RWPE2 (cell line): ENCODE results near the gene NRG3.

Experiments
- ATAC-seq: fragments of 200-7000 bp; cut with Tn5 transposase; 3 replicates; pipeline ENCODE4 v1.9.1; 2021; ENCODE audit warnings: low read depth
- DNase-seq: peaks from one replicate; pipeline ENCODE4 v3.0.0-alpha.2; 2020; ENCODE audit warnings: low spot score
- H3K27ac ChIP-seq: fragments of 450-650 bp; 2 replicates; pipeline ENCODE4 v1.5.1; 2017; ENCODE audit warnings: mild to moderate bottlenecking; ENCODE audit not compliant: poor library complexity, severe bottlenecking
- H3K27me3 ChIP-seq: fragments of 250-450 bp; sonication (Bioruptor Pico); 2 replicates; pipeline ENCODE4 v1.5.1; 2021; ENCODE audit warnings: mild to moderate bottlenecking, moderate library complexity; ENCODE audit not compliant: insufficient read depth, poor library complexity, severe bottlenecking
- H3K36me3 ChIP-seq: fragments of 250-450 bp; sonication (Bioruptor Pico); 2 replicates; pipeline ENCODE4 v1.5.1; 2020; ENCODE audit warnings: low read depth, mild to moderate bottlenecking, moderate library complexity
- H3K4me1 ChIP-seq: fragments of 250-450 bp; sonication (Bioruptor Pico); 2 replicates; pipeline ENCODE4 v1.5.1; 2021; ENCODE audit warnings: mild to moderate bottlenecking, moderate library complexity; ENCODE audit not compliant: insufficient read depth, poor library complexity, severe bottlenecking
- H3K4me3 ChIP-seq: fragments of 250-450 bp; sonication (Bioruptor Pico); 2 replicates; pipeline ENCODE4 v1.5.1; 2021; ENCODE audit warnings: mild to moderate bottlenecking, moderate library complexity; ENCODE audit not compliant: severe bottlenecking
- H3K9me3 ChIP-seq: fragments of 250-450 bp; sonication (Bioruptor Pico); 2 replicates; pipeline ENCODE4 v1.5.1; 2021; ENCODE audit warnings: mild to moderate bottlenecking, moderate library complexity; ENCODE audit not compliant: severe bottlenecking
- CTCF ChIP-seq: fragments of 450-650 bp; IDR thresholded peaks from one replicate; pipeline ENCODE4 v1.5.1; 2017; ENCODE audit warnings: mild to moderate bottlenecking, moderate library complexity; ENCODE audit not compliant: poor library complexity, severe bottlenecking

Gene NRG3

DNA sequence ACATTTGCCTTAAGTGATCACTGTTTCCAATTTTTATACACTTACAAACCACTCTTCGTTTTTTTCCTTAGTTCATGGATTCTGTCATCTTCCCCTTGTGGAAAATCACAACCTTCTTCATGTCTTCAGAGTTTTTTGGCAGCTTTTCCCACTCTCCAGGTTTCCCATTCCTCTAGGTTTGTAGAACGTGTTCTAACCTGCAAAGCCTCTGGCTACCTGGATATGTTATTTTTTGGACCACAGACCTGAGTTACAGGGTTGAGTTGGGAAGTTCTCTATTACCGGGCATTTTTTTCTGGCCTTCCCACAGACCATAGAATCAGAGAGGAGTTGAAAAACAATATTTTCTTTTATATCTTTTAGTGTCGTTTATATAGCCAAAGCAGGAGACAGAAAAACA lies 30.2 kb downstream of the NRG3 start:
- no peak overlapping the region for H3K27ac ChIP-seq
- ATAC-seq (no peak), DNase-seq (no peak)
- no peaks in the 10 kb centered on the region for H3K36me3 ChIP-seq
- H3K27me3 ChIP-seq, result peaks cover 9% of the 10 kb centered on the region
- H3K4me1 ChIP-seq, result no peaks in the 10 kb centered on the region
- no peak overlapping the region for H3K4me3 ChIP-seq
- TF ChIP-seq CTCF, result no peak
- H3K9me3 ChIP-seq, result no peaks in the 10 kb centered on the region

GRCh38 chr10:81909453-81909852 lies 34.5 kb downstream of the NRG3 start:
- H3K27ac ChIP-seq, result no peak overlapping the region
- DNase-seq (no peak), ATAC-seq (no peak)
- no peak overlapping the region for H3K4me3 ChIP-seq
- H3K27me3 ChIP-seq, result peaks cover 9% of the 10 kb centered on the region
- no peaks in the 10 kb centered on the region for H3K9me3 ChIP-seq
- no peak for TF ChIP-seq CTCF
- no peaks in the 10 kb centered on the region for H3K36me3 ChIP-seq
- H3K4me1 ChIP-seq, result no peaks in the 10 kb centered on the region

GRCh38 chr10:81911328-81911727 lies 36.3 kb downstream of the NRG3 start:
- H3K4me3 ChIP-seq, result no peak overlapping the region
- ATAC-seq, result no peak

GRCh38 chr10:81914736-81915503 lies 39.9 kb downstream of the NRG3 start:
- H3K36me3 ChIP-seq, result no peaks in the 10 kb centered on the region
- DNase-seq, result no peak
- H3K27ac ChIP-seq, result no peak overlapping the region
- no peak for ATAC-seq
- H3K4me1 ChIP-seq, result no peaks in the 10 kb centered on the region
- TF ChIP-seq CTCF, result no peak
- H3K27me3 ChIP-seq, result no peaks in the 10 kb centered on the region
- H3K9me3 ChIP-seq, result no peaks in the 10 kb centered on the region
- no peak overlapping the region for H3K4me3 ChIP-seq

More at GRCh38 chr10:81911328-81911727, 36.3 kb downstream of the NRG3 start:
- Histone ChIP-seq H3K27ac (no peak overlapping the region), H3K4me1 (no peaks in the 10 kb centered on the region), H3K36me3 (no peaks in the 10 kb centered on the region), H3K9me3 (no peaks in the 10 kb centered on the region), H3K27me3 (no peaks in the 10 kb centered on the region)
- TF ChIP-seq CTCF, result no peak
- no peak for DNase-seq

- H3K36me3 ChIP-seq, result no peaks in the 10 kb centered on the region
- no peak for ATAC-seq
- no peak for DNase-seq
Observed at GRCh38 chr10:81915504-81915897, 40.5 kb downstream of the NRG3 start.

More at GRCh38 chr10:81915504-81915897, 40.5 kb downstream of the NRG3 start:
- H3K27ac ChIP-seq, result no peak overlapping the region
- H3K4me3 ChIP-seq, result no peak overlapping the region
- H3K9me3 ChIP-seq, result no peaks in the 10 kb centered on the region
- H3K27me3 ChIP-seq, result no peaks in the 10 kb centered on the region
- TF ChIP-seq CTCF, result no peak
- no peaks in the 10 kb centered on the region for H3K4me1 ChIP-seq
